HG02981 (cell line): ENCODE data around the gene SLC15A4.

Source experiments
- ATAC-seq: cut with Tn5 transposase; IDR thresholded peaks from one replicate; pipeline ENCODE4 v1.9.1; 2021; ENCODE audit warnings: mild to moderate bottlenecking, moderate library complexity; ENCODE audit not compliant: unreplicated experiment

SLC15A4 gene

GRCh38 chr12:128755566-128755965 lies 68.2 kb downstream of the SLC15A4 start:
- ATAC-seq, result no peak

DNA sequence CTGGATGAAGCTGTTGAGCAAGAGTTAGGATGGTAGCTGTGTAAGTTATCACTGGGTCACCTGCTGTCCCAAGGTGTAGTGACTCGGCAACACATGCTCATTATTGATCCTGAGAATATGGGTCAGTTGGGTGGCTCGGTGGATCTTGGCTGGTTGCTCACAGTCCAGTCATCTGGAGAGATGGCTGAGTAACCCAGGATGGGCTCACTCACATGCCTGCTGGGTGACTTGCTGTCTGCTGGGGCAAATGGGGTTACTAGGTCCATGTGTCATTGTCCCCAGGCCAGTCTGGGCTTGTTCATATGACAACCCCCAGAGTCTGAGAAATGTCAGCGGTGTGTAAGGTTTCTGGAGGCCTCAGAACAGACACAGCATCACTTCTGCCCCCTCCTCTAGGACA lies 69.5 kb downstream of the SLC15A4 start:
- ATAC-seq, result no peak

GRCh38 chr12:128753438-128753837 lies 70.3 kb downstream of the SLC15A4 start:
- ATAC-seq, result no peak

DNA sequence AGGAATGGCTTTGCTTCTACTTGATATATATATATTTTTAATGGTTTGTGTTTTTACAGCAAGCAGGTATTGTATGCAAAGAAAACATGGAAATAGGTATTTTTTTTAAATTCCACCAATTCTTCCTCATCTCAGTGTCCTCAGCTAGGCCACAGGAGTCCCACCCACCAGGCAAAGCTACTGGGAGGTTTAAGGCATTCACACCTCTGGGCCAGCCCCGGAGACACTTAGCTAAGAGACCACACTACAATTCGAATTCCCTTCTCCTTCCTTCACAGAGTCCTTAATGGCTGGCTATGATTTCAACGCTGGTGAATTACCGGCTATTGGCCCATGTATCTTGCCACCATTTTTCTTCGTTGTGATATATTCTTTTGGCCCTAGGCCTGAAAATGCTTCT lies 71.4 kb downstream of the SLC15A4 start:
- no peak for ATAC-seq

DNA sequence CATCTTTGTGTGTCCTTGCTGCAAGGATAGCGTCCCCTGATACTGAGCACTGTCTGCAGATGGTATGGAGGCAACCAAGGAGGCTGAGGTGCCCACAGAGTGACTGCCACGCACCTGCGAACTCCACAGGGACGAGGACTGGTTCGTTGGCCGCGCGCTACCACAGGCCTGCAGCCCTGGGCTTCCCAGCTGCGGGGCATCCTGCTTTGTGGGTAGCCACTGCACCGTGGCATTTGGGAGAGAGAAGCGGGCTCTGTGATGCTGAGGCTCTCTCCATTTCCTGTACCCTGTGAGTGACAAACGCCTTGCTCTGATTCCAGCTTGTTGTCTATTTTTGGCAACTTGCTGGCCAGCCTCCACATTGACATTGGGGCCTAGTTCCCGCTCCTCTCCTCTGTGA lies 76.3 kb downstream of the SLC15A4 start:
- no peak for ATAC-seq

- no peak for ATAC-seq
Observed at GRCh38 chr12:128745772-128746689, 77.7 kb downstream of the SLC15A4 start.

DNA sequence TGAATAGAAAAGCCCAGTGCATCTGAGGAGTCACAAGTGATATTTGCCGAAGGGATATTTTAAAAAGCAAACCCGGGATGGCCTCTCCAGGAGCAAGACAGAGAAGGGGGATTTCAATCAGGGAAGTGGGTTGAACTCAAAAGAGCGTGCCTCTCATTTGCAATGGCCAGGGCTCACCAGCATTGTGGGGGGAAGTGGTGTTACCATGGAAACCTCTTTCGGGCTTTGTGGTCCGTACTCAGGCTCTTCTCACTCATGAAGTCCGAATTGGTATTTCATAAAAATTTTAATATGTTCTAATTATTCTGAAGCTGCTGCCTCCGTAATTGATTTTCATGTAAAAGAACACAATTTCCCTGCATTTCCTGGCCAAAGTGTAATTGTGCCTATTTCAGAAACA lies 79.8 kb downstream of the SLC15A4 start:
- no peak for ATAC-seq
